IPS-15b (cell line): ENCODE data around the gene PLS3.

Experiments used
- H3K27me3 ChIP-seq: one replicate; pipeline ENCODE4 v1.6.1; 2013; ENCODE audit warnings: low read length; ENCODE audit not compliant: control insufficient read depth, insufficient read depth
- H3K36me3 ChIP-seq: one replicate; pipeline ENCODE4 v1.6.1; 2013; ENCODE audit warnings: low read length; ENCODE audit not compliant: control insufficient read depth, insufficient read depth
- H3K4me1 ChIP-seq: one replicate; pipeline ENCODE4 v1.6.1; 2013; ENCODE audit warnings: mild to moderate bottlenecking, low read length; ENCODE audit not compliant: control insufficient read depth, insufficient read depth
- H3K4me3 ChIP-seq: one replicate; pipeline ENCODE4 v1.5.1; 2013; ENCODE audit warnings: low read depth, low read length
- H3K9ac ChIP-seq: one replicate; pipeline ENCODE4 v1.6.1; 2013; ENCODE audit warnings: low read depth, mild to moderate bottlenecking, low read length
- H3K9me3 ChIP-seq: one replicate; pipeline ENCODE4 v1.6.1; 2013; ENCODE audit warnings: mild to moderate bottlenecking, low read length; ENCODE audit not compliant: control insufficient read depth, insufficient read depth

PLS3 gene

DNA sequence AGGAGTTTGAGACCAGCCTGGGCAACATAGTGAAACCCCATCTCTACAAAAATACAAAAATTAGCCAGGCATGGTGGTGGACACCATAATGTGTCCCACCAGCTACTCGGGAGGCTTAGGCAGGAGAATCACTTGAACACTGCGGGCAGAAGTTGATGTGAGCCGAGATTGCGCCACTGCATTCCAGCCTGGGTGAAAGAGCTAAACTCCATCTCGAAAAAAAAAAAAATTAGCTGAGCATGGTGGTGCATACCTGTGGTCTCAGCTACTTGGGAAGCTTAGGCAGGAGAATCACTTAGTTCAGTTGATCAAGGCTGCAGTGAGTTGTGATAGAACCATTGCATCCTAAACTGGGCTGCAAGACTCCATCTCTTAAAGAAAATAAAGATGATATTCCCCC, 91.2 kb downstream of the PLS3 start:
- Histone ChIP-seq H3K4me1 (peaks cover 23% of the 10 kb centered on the region), H3K4me3 (no peak overlapping the region), H3K9me3 (no peaks in the 10 kb centered on the region), H3K9ac (no peak overlapping the region), H3K27me3 (no peaks in the 10 kb centered on the region), H3K36me3 (peaks cover 5% of the 10 kb centered on the region)

DNA sequence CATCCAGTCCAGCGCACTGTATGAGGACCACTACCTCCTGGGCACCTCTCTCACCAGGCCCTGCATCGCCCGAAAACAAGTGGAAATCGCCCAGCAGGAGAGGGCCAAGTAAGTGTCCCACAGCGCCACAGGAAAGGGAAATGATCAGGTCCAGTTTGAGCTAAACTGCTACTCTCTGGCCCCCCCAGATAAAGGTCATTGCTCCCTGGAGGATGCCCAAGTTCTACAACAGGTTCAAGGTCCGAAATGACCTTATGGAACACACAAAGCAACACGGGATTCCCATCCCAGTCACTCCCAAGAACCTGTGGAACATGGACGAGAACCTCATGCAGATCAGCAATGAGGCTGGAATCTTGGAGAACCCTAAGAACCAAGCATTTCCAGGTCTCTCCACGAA, 104.1 kb downstream of the PLS3 start:
- Histone ChIP-seq H3K9me3 (no peaks in the 10 kb centered on the region), H3K4me3 (no peak overlapping the region), H3K4me1 (no peaks in the 10 kb centered on the region), H3K36me3 (no peaks in the 10 kb centered on the region), H3K27me3 (no peaks in the 10 kb centered on the region), H3K9ac (no peak overlapping the region)

DNA sequence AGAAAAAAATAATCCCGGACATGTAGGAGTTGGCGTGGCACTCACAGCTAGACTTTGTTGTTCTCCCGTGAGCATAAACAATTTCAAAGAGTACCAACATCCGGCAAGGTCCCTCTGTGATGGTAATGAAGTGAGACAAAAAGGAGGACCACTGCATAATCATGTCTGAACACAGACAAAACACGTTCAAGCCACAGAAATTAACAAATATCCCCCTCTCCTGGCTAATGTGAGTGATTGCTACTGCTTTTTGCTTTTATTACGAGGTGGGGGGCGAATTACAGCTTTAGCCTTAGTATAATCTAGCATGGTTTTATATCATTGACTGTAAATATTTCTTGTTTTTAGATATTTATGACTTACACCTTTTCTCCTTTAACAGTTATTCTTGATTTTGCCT, 118.5 kb downstream of the PLS3 start:
- Histone ChIP-seq H3K27me3 (no peaks in the 10 kb centered on the region), H3K36me3 (no peaks in the 10 kb centered on the region), H3K9ac (no peak overlapping the region), H3K4me1 (peaks cover 8% of the 10 kb centered on the region), H3K9me3 (no peaks in the 10 kb centered on the region), H3K4me3 (no peak overlapping the region)

DNA sequence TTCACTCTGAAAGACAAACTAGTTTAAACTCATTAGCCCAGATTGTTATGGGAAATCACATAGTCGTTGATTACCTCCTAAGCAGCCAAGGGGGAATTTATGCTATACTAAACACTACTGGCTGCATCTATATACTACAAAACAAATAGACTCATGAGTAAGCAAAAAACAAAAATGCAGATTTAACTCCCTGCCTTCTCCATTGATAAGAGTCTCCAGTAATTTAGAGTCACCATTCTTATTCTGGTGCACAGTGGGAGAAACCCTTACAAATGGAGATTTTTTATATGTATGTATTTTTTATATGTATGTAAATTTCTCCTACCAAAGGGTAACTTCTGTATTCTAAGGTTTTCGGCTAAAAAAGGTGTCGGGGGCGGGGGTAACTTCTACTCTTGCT, 126.6 kb downstream of the PLS3 start:
- Histone ChIP-seq H3K9ac (no peak overlapping the region), H3K27me3 (no peaks in the 10 kb centered on the region), H3K36me3 (no peaks in the 10 kb centered on the region), H3K4me1 (peaks cover 25% of the 10 kb centered on the region), H3K4me3 (no peak overlapping the region), H3K9me3 (no peaks in the 10 kb centered on the region)

DNA sequence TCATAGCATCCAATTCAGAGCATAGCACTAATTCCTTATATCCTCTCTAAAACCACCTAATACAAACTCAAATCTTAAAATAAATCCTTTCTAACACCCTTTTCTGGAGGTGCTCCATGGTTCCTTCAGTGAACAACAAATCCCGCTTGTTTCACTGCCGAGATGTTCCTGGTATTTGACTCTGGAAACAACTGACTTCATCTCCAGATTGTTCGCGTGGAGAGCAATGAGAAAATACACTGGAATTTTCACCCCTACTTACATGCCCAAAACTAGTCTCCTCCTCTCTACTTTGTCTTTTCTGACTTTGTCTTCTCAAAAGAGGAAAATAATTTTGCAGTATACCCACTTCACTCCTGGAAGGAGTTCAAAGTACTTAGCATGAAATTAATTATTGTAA, 129.0 kb downstream of the PLS3 start:
- H3K27me3 ChIP-seq: no peaks in the 10 kb centered on the region
- H3K4me3 ChIP-seq: no peak overlapping the region
- no peaks in the 10 kb centered on the region for H3K36me3 ChIP-seq
- H3K9ac ChIP-seq: peak overlapping the region; percentile 10
- peaks cover 32% of the 10 kb centered on the region for H3K4me1 ChIP-seq
- H3K9me3 ChIP-seq: no peaks in the 10 kb centered on the region

DNA sequence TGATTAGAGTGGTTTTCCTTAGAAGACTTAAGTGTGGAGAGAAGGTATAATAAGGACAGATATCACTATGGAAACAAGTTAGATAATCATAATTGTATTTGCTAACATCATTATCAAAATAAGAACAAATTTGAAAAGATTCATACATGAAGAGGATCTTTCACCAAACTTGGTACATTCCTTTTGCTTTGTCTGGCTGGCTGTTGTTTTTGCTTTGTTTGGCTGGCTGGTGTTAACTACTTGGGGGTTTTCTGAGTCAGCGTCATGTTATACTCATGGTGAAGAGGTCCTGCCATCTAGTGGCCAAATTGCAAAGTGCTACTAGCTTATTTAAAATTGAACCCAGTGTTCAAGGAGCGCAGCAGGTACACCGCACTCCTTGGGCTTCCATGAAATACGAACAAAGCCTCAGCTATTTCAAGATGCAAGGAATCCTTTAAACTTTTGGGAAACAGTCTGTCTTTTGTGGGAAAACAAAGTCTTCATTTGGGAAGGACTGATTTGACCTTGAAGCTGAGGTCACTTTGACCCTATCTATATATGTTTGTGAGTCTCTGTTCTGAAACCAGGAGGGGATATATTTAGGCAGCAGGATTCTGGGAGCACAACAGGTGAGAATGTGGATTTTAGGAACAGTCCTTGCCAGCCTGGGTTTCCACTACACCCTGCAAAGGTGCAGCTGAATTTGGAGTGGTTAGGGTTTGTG, 129.7 kb downstream of the PLS3 start:
- no peak overlapping the region for H3K4me3 ChIP-seq
- peaks cover 38% of the 10 kb centered on the region for H3K4me1 ChIP-seq
- H3K9ac ChIP-seq: peak overlapping the region; percentile 10
- H3K9me3 ChIP-seq: no peaks in the 10 kb centered on the region
- H3K36me3 ChIP-seq: no peaks in the 10 kb centered on the region
- no peaks in the 10 kb centered on the region for H3K27me3 ChIP-seq

DNA sequence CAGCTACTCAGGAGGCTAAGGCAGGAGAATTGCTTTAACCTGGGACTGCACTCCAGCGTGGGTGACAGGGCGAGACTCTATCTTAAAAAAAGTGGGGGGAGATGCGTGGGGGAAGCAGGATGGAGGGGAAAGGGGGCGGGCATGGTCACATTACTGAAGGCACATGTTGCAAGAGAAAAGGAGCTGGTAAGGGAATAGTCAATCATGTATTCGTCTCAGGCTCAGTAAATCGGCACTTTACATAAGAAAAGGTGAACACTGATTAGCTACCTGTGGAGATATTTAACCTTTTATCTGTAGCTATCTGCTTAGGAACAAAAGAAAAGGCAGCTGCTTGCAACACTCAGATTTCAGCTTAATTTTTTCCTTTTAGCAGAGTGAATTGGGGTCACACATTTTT, 132.5 kb downstream of the PLS3 start:
- H3K4me3 ChIP-seq: no peak overlapping the region
- H3K36me3 ChIP-seq: no peaks in the 10 kb centered on the region
- H3K9me3 ChIP-seq: no peaks in the 10 kb centered on the region
- no peaks in the 10 kb centered on the region for H3K27me3 ChIP-seq
- H3K9ac ChIP-seq: no peak overlapping the region
- peaks cover 36% of the 10 kb centered on the region for H3K4me1 ChIP-seq

DNA sequence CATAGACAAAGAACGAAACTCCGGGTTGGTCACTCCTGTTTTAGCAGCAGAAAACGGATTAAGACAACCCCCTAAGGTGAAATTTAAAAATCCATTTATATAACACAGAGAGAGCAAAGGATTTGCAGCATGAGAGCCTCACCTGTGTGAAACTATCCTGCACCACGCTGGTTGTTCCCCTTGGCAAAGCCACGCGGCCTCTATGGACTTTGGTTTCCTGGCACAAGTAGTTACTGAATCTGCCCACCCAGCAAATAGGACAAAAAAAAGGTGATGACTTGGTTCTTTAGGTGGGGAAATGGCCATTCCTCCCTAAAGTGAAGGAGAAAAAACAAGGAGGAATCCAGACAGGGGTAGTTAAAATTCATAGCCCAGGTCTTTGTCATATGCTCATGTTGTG, 133.1 kb downstream of the PLS3 start:
- peak overlapping the region; percentile 14 for H3K9ac ChIP-seq
- H3K4me3 ChIP-seq: peak overlapping the region; percentile 6
- H3K9me3 ChIP-seq: no peaks in the 10 kb centered on the region
- no peaks in the 10 kb centered on the region for H3K36me3 ChIP-seq
- H3K27me3 ChIP-seq: no peaks in the 10 kb centered on the region
- H3K4me1 ChIP-seq: peaks cover 31% of the 10 kb centered on the region

DNA sequence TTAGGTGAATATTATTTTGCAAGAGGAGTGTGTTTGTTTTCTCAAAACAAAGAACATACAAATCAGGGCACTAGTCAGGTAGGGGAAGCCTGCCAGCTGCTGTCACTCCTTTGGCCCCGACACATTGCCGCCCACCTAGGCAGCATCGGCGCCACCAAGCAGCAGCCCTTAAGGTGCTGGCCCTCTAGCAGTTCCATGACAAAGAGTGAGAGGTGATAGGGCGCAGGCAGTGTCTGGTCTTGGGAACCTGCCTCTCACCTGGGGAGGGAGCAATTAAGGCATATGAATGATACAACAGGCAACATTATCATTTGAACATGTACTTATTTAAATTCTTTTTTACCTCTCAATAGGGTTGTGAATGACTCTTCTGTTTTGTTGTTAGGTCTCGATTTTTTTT, 135.1 kb downstream of the PLS3 start:
- Histone ChIP-seq H3K27me3 (no peaks in the 10 kb centered on the region), H3K4me1 (peaks cover 23% of the 10 kb centered on the region), H3K9ac (no peak overlapping the region)

DNA sequence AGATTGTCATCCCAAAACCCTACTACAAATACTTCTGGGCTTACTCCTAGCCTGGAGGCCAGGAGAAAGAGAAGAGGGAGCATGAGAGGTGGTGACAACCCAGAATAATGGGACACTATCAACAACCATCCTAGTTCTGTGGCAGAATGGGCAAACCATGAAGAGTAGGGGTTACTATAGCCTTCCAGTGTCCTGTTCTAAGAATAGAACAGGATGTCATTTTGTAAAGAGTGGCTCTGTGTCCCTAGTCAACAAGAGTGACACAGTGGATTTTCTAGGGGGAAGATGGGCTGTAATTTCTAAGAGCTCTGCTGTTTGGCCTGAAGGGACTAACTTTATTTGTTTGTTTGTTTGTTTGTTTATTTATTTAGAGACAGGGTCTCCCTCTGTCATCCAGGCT, 136.0 kb downstream of the PLS3 start:
- no peak overlapping the region for H3K4me3 ChIP-seq
- H3K36me3 ChIP-seq: no peaks in the 10 kb centered on the region
- H3K27me3 ChIP-seq: no peaks in the 10 kb centered on the region
- H3K9ac ChIP-seq: no peak overlapping the region
- H3K4me1 ChIP-seq: peaks cover 23% of the 10 kb centered on the region
- no peaks in the 10 kb centered on the region for H3K9me3 ChIP-seq

More for the DNA sequence above, 135.1 kb downstream of the PLS3 start:
- Histone ChIP-seq H3K36me3 (no peaks in the 10 kb centered on the region), H3K9me3 (no peaks in the 10 kb centered on the region), H3K4me3 (no peak overlapping the region)

DNA sequence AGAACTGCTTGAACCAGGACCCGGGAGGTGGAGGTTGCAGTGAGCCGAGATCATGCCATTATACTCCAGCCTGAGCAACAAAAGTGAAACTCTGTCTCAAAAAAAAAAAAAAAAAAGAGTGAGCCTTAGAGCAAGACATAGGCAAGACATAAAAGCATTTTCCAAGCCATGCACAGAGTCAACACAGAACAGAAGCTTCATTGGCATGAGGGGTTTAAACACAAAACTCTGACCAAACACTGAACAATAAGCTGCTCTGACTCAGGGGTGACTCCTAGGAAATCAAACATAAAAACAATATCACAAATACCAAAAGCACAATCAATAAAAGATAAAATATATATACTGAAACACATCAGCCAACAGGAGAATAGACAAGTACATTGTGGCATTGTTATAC, 136.8 kb downstream of the PLS3 start:
- no peaks in the 10 kb centered on the region for H3K27me3 ChIP-seq
- H3K9me3 ChIP-seq: no peaks in the 10 kb centered on the region
- peaks cover 23% of the 10 kb centered on the region for H3K4me1 ChIP-seq
- no peak overlapping the region for H3K9ac ChIP-seq
- H3K4me3 ChIP-seq: no peak overlapping the region
- no peaks in the 10 kb centered on the region for H3K36me3 ChIP-seq
